ENCODE measurements around the gene XXYLT1.

GRCh38 chr3:195263925-195264600 is 6.9 kb downstream of the XXYLT1 start:
- TF ChIP-seq, protein P1, sequence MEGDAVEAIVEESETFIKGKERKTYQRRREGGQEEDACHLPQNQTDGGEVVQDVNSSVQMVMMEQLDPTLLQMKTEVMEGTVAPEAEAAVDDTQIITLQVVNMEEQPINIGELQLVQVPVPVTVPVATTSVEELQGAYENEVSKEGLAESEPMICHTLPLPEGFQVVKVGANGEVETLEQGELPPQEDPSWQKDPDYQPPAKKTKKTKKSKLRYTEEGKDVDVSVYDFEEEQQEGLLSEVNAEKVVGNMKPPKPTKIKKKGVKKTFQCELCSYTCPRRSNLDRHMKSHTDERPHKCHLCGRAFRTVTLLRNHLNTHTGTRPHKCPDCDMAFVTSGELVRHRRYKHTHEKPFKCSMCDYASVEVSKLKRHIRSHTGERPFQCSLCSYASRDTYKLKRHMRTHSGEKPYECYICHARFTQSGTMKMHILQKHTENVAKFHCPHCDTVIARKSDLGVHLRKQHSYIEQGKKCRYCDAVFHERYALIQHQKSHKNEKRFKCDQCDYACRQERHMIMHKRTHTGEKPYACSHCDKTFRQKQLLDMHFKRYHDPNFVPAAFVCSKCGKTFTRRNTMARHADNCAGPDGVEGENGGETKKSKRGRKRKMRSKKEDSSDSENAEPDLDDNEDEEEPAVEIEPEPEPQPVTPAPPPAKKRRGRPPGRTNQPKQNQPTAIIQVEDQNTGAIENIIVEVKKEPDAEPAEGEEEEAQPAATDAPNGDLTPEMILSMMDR (IDR thresholded peaks at IDR 0.05): no peak
- no peak for TF ChIP-seq EZH2 (IDR thresholded peaks at IDR 0.05)
